OCI-LY7 (cell line): ENCODE data around the gene SLC22A24. TPM values are rescaled to one million over a fixed set of nuclear protein-coding genes. Genes with fewer than 3 reads are reported as not detected.

Experiments used
- BruUV-seq: library from RNA; stranded (reverse); fragments of 400-500 nt; replicated peaks from 2 replicates; lab custom pipeline; 2021; lab: Mats Ljungman, UMichigan
- CTCF ChIA-PET: fragments of 300-600 bp; sonication (Branson Sonifier 250); formaldehyde crosslinking; loops from one replicate; lab custom pipeline; 2022; ENCODE audit warnings: antibody characterized with exemption; ENCODE audit not compliant: unreplicated experiment; lab: Charles Lee
- POLR2A ChIA-PET: fragments of 300-600 bp; sonication (Branson Sonifier 250); formaldehyde crosslinking; loops from one replicate; lab custom pipeline; 2022; ENCODE audit warnings: antibody characterized with exemption; lab: Charles Lee
- DNase-seq: peaks from one replicate; pipeline ENCODE4 v3.0.0-alpha.2; 2015; ENCODE audit warnings: low spot score
- H2AFZ ChIP-seq: fragments of 200-600 bp; sonication (generic), shearing (Covaris generic); 2 replicates; pipeline ENCODE4 v1.6.1; 2014; ENCODE audit warnings: mild to moderate bottlenecking, antibody characterized with exemption, low read length, moderate library complexity
- H3K27ac ChIP-seq: fragments of 200-600 bp; sonication (generic); 2 replicates; pipeline ENCODE4 v1.5.1; 2014; ENCODE audit warnings: mixed run types, low read depth, mild to moderate bottlenecking, moderate library complexity, low read length, inconsistent platforms; ENCODE audit not compliant: poor library complexity, severe bottlenecking
- H3K36me3 ChIP-seq: fragments of 200-600 bp; sonication (generic); 2 replicates; pipeline ENCODE4 v1.6.1; 2014; ENCODE audit warnings: mild to moderate bottlenecking, antibody characterized with exemption, low read length, moderate library complexity, mixed read lengths; ENCODE audit not compliant: insufficient read depth
- H3K4me1 ChIP-seq: fragments of 200-600 bp; sonication (generic); 2 replicates; pipeline ENCODE4 v1.5.1; 2014; ENCODE audit warnings: mild to moderate bottlenecking, low read length; ENCODE audit not compliant: insufficient read depth, poor library complexity, severe bottlenecking
- H3K4me2 ChIP-seq: fragments of 200-600 bp; sonication (generic); 2 replicates; pipeline ENCODE4 v1.6.1; 2014; ENCODE audit warnings: mild to moderate bottlenecking, low read length
- H3K4me3 ChIP-seq: fragments of 200-600 bp; sonication (generic); 2 replicates; pipeline ENCODE4 v1.5.1; 2014; ENCODE audit warnings: mild to moderate bottlenecking, low read depth, low read length; ENCODE audit not compliant: poor library complexity, severe bottlenecking
- H3K79me2 ChIP-seq: fragments of 200-600 bp; sonication (generic); 2 replicates; pipeline ENCODE4 v1.6.1; 2016; ENCODE audit warnings: low read depth, mild to moderate bottlenecking, low read length, moderate library complexity, mixed read lengths; ENCODE audit not compliant: insufficient read depth
- H3K9me2 ChIP-seq: fragments of 200-600 bp; sonication (generic); 2 replicates; pipeline ENCODE4 v1.6.1; 2016; ENCODE audit warnings: mild to moderate bottlenecking, low read length, mixed read lengths; ENCODE audit not compliant: insufficient read depth
- H3K9me3 ChIP-seq: fragments of 200-600 bp; sonication (generic); 2 replicates; pipeline ENCODE4 v1.6.1; 2014; ENCODE audit warnings: mild to moderate bottlenecking, mixed run types, low read length, mixed read lengths
- H4K20me1 ChIP-seq: fragments of 200-600 bp; sonication (generic); 2 replicates; pipeline ENCODE4 v1.6.1; 2014; ENCODE audit warnings: mild to moderate bottlenecking, antibody characterized with exemption, low read length, moderate library complexity, mixed read lengths; ENCODE audit not compliant: insufficient read depth
- EZH2phosphoT487 ChIP-seq: fragments of 200-600 bp; sonication (generic); IDR thresholded peaks from 2 replicates; pipeline ENCODE4 v1.6.1; 2018; ENCODE audit warnings: low read depth, borderline replicate concordance, mild to moderate bottlenecking, mixed run types, antibody characterized with exemption, low read length, moderate library complexity, mixed read lengths
- intact Hi-C: fragments of 100-400 bp; cut with micrococcal nuclease; formaldehyde crosslinking; loops from one replicate; pipeline ENCODE4 v1.10.0; 2022; ENCODE audit not compliant: unreplicated experiment
- total RNA-seq, 2 experiments: library from RNA; depleted of rRNA in 1 of 2; stranded (reverse); fragments of >200 nt in 1 of 2; shearing (Covaris generic) in 1 of 2; gene quantifications; 2 replicates each; pipeline ENCODE4 v1.2.3, GENCODE V29; 2014 to 2022
- TF ChIP-seq, protein P1 (sequence below): fragments of 200-600 bp; sonication (generic); conservative IDR thresholded peaks from 2 replicates; pipeline ENCODE4 v1.5.1; 2014; ENCODE audit warnings: mild to moderate bottlenecking, antibody characterized with exemption, low read length, moderate library complexity, mixed read lengths

The SLC22A24 gene
- total RNA-seq, 2 experiments from 2014 or later = not detected

DNA sequence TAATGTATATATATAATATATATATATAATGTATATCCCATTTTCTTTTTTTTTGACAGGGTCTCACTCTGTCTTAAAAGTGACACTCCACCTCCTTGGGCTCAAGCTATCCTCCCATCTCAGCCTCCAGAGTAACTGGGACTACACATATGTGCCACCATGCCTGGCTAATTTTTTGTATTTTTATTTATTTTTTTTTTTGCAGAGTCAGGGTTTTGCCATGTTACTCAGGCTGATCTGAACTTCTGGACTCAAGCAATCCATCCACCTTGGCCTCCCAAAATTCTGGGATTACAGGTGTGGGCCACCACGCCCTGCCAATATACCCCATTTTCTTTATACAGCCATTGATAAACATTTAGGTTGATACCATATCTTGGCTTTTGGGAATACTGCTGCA is 33.9 kb upstream of the SLC22A24 start:
- H3K9me3 ChIP-seq = no peaks in the 10 kb centered on the region
- H3K79me2 ChIP-seq = no peaks in the 10 kb centered on the region
- H3K4me1 ChIP-seq = no peaks in the 10 kb centered on the region
- intact Hi-C loops = no loop called here
- ChIA-PET CTCF (no interaction called here), POLR2A (no interaction called here)
- H3K4me2 ChIP-seq = no peak overlapping the region
- H3K4me3 ChIP-seq = no peak overlapping the region
- no peak overlapping the region for H3K27ac ChIP-seq
- no peaks in the 10 kb centered on the region for H3K9me2 ChIP-seq
- no peaks in the 10 kb centered on the region for H4K20me1 ChIP-seq
- BruUV-seq = no TSS peak
- H2AFZ ChIP-seq = no peak overlapping the region
- DNase-seq = no peak
- TF ChIP-seq, protein P1, sequence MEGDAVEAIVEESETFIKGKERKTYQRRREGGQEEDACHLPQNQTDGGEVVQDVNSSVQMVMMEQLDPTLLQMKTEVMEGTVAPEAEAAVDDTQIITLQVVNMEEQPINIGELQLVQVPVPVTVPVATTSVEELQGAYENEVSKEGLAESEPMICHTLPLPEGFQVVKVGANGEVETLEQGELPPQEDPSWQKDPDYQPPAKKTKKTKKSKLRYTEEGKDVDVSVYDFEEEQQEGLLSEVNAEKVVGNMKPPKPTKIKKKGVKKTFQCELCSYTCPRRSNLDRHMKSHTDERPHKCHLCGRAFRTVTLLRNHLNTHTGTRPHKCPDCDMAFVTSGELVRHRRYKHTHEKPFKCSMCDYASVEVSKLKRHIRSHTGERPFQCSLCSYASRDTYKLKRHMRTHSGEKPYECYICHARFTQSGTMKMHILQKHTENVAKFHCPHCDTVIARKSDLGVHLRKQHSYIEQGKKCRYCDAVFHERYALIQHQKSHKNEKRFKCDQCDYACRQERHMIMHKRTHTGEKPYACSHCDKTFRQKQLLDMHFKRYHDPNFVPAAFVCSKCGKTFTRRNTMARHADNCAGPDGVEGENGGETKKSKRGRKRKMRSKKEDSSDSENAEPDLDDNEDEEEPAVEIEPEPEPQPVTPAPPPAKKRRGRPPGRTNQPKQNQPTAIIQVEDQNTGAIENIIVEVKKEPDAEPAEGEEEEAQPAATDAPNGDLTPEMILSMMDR = no peak
- no peak for TF ChIP-seq EZH2phosphoT487
- no peaks in the 10 kb centered on the region for H3K36me3 ChIP-seq

DNA sequence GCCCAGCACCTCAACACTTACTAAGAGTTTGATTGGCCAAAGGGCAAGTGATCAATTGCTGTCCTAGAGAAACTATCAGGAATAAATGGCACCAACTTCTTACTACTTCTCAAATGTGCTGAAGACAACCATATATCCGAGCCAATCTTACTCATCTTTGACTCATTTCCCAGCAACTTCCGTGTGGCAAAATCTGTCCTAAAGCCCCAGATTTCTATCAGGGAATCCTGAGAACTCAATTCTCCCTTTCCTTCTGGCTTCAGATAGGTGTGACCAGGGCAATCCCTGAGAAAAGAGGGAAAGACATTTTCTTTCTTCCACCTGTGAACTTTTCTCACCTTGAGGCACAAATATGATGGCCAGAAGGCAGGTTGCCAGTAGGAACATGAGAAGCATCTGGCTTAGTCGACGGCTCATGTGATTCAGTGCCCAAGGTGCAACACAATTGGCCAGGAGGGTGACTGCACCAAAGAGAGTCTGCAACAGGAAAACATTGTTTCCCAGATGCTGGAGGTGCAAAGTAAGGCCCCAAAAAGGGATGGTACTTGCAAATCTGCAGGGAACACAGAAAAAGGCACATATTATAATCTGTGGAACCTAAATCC is 21.8 kb upstream of the SLC22A24 start:
- ChIA-PET CTCF (no interaction called here), POLR2A (no interaction called here)
- BruUV-seq = no TSS peak
- no peak for DNase-seq
- no peaks in the 10 kb centered on the region for H3K9me2 ChIP-seq
- H3K27ac ChIP-seq = no peak overlapping the region
- no peak overlapping the region for H3K4me3 ChIP-seq
- H2AFZ ChIP-seq = no peak overlapping the region
- no peaks in the 10 kb centered on the region for H3K9me3 ChIP-seq
- no peaks in the 10 kb centered on the region for H4K20me1 ChIP-seq
- H3K36me3 ChIP-seq = no peaks in the 10 kb centered on the region
- no peak overlapping the region for H3K4me2 ChIP-seq
- no peak for TF ChIP-seq EZH2phosphoT487
- TF ChIP-seq, protein P1 = no peak
- intact Hi-C loops = no loop called here
- no peaks in the 10 kb centered on the region for H3K79me2 ChIP-seq
- no peaks in the 10 kb centered on the region for H3K4me1 ChIP-seq

DNA sequence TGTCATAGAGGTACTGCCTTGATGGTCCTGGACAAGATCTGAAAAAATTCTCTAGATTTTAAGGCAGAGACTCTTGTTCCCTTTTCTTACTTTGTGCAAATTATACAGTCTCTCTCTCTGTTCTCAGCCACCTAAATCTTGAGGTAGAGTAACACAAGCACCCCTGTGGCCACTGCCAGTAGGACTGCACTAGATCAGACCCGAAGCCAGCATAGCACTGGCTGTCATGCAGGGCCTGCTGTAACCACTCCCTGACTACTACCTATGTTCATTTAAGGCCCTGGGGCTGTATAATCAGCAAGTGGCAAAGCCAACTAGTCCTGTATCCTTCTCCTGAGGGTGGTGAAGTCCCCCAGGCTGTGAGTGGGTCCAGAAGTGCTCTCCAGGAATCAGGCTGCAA is 11.8 kb upstream of the SLC22A24 start:
- BruUV-seq = no TSS peak
- ChIA-PET CTCF (no interaction called here), POLR2A (interaction anchor here (0.6 kb wide), 1 partner anchor 16 kb away, joined by 5 read pairs; no protein-coding TSS in a partner anchor)
- intact Hi-C loops = no loop called here
- Histone ChIP-seq H3K4me2 (no peak overlapping the region), H3K9me3 (no peaks in the 10 kb centered on the region), H3K79me2 (no peaks in the 10 kb centered on the region), H3K4me3 (no peak overlapping the region), H3K9me2 (no peaks in the 10 kb centered on the region), H4K20me1 (no peaks in the 10 kb centered on the region), H3K27ac (no peak overlapping the region), H3K36me3 (no peaks in the 10 kb centered on the region), H3K4me1 (no peaks in the 10 kb centered on the region), H2AFZ (no peak overlapping the region)
- no peak for DNase-seq
- TF ChIP-seq EZH2phosphoT487 = no peak
- TF ChIP-seq, protein P1 = no peak
